Measurements from ENCODE around the gene KCNH4. TPM values are rescaled to one million over a fixed set of nuclear protein-coding genes. Genes with fewer than 3 reads are reported as not detected.

KCNH4 gene
- total RNA-seq, 1 experiment from 2014 or later: 0.28 TPM

GRCh38 chr17:42118545-42118944 is 62.4 kb downstream of the KCNH4 start:
- H3K9me3 ChIP-seq (ENCODE audit: low read depth, low read length, poor library complexity, severe bottlenecking): no peaks in the 10 kb centered on the region
- H3K27me3 ChIP-seq (replicated peaks; ENCODE audit: insufficient read depth, low read depth, low read length, poor library complexity): no peaks in the 10 kb centered on the region
- no peak overlapping the region for H3K4me3 ChIP-seq (ENCODE audit: low read depth, low read length, poor library complexity, severe bottlenecking)
- TF ChIP-seq, protein P1, sequence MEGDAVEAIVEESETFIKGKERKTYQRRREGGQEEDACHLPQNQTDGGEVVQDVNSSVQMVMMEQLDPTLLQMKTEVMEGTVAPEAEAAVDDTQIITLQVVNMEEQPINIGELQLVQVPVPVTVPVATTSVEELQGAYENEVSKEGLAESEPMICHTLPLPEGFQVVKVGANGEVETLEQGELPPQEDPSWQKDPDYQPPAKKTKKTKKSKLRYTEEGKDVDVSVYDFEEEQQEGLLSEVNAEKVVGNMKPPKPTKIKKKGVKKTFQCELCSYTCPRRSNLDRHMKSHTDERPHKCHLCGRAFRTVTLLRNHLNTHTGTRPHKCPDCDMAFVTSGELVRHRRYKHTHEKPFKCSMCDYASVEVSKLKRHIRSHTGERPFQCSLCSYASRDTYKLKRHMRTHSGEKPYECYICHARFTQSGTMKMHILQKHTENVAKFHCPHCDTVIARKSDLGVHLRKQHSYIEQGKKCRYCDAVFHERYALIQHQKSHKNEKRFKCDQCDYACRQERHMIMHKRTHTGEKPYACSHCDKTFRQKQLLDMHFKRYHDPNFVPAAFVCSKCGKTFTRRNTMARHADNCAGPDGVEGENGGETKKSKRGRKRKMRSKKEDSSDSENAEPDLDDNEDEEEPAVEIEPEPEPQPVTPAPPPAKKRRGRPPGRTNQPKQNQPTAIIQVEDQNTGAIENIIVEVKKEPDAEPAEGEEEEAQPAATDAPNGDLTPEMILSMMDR (conservative IDR thresholded peaks at IDR 0.05; ENCODE audit: low read depth, low read length): peak; percentile 35
- no peak for TF ChIP-seq EZH2 (IDR thresholded peaks at IDR 0.05; ENCODE audit: borderline replicate concordance, low read depth, low read length, poor library complexity, severe bottlenecking)
- ChIA-PET POLR2A (ENCODE audit: low non-redundant PET) (no interaction called here), CTCF (no interaction called here)
- intact Hi-C loops (cut with micrococcal nuclease; ENCODE audit: unreplicated experiment): loop anchor here (5.0 kb wide), 1 partner anchor 151 kb away; the partner anchor contains the start of gene CNP
- DNase-seq (ENCODE audit: low spot score): peak; percentile 15
- no peaks in the 10 kb centered on the region for H3K4me1 ChIP-seq (ENCODE audit: insufficient read depth, low read length, poor library complexity, severe bottlenecking)
- BruUV-seq (replicated peaks): no TSS peak
- H3K27ac ChIP-seq (ENCODE audit: low read depth, low read length, poor library complexity, severe bottlenecking): no peak overlapping the region
- H3K36me3 ChIP-seq (ENCODE audit: insufficient read depth, low read length, poor library complexity, severe bottlenecking): peaks cover 12% of the 10 kb centered on the region

DNA sequence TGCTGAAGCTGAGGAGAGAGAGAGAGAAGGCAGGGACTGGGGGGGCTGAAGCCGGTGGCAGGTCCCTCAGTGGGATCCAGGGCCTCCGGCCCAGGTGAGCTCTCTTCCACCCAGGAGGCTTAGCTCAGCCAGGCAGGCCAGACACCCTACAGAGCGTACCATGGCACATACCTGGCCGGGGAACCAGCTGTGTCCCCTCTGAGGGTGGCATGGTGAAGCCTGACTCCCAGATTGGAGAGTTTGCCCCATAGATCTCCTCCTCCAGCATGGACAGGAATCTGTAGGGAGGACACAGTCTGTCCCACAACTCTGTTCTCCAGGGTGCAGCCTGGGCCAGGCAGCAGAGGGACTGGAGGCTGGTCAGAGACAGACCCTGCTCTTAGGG is 62.8 kb downstream of the KCNH4 start:
- TF ChIP-seq, protein P1 (conservative IDR thresholded peaks at IDR 0.05; ENCODE audit: low read depth, low read length): no peak
- no peak for TF ChIP-seq EZH2 (IDR thresholded peaks at IDR 0.05; ENCODE audit: borderline replicate concordance, low read depth, low read length, poor library complexity, severe bottlenecking)
- DNase-seq (ENCODE audit: low spot score): no peak
- no TSS peak for BruUV-seq (replicated peaks)
- intact Hi-C loops (cut with micrococcal nuclease; ENCODE audit: unreplicated experiment): loop anchor here (5.0 kb wide), 1 partner anchor 151 kb away; the partner anchor contains the start of gene CNP
- H3K9me3 ChIP-seq (ENCODE audit: low read depth, low read length, poor library complexity, severe bottlenecking): no peaks in the 10 kb centered on the region
- H3K4me3 ChIP-seq (ENCODE audit: low read depth, low read length, poor library complexity, severe bottlenecking): no peak overlapping the region
- H3K27ac ChIP-seq (ENCODE audit: low read depth, low read length, poor library complexity, severe bottlenecking): no peak overlapping the region
- H3K4me1 ChIP-seq (ENCODE audit: insufficient read depth, low read length, poor library complexity, severe bottlenecking): no peaks in the 10 kb centered on the region
- no peaks in the 10 kb centered on the region for H3K27me3 ChIP-seq (replicated peaks; ENCODE audit: insufficient read depth, low read depth, low read length, poor library complexity)
- ChIA-PET POLR2A (ENCODE audit: low non-redundant PET) (no interaction called here), CTCF (no interaction called here)
- H3K36me3 ChIP-seq (ENCODE audit: insufficient read depth, low read length, poor library complexity, severe bottlenecking): peaks cover 12% of the 10 kb centered on the region

GRCh38 chr17:42117397-42118125 is 63.4 kb downstream of the KCNH4 start:
- ChIA-PET POLR2A (ENCODE audit: low non-redundant PET) (no interaction called here), CTCF (no interaction called here)
- H3K27me3 ChIP-seq (replicated peaks; ENCODE audit: insufficient read depth, low read depth, low read length, poor library complexity): no peaks in the 10 kb centered on the region
- DNase-seq (ENCODE audit: low spot score): no peak
- peaks cover 12% of the 10 kb centered on the region for H3K36me3 ChIP-seq (ENCODE audit: insufficient read depth, low read length, poor library complexity, severe bottlenecking)
- no peak for TF ChIP-seq EZH2 (IDR thresholded peaks at IDR 0.05; ENCODE audit: borderline replicate concordance, low read depth, low read length, poor library complexity, severe bottlenecking)
- TF ChIP-seq, protein P1 (conservative IDR thresholded peaks at IDR 0.05; ENCODE audit: low read depth, low read length): no peak
- no TSS peak for BruUV-seq (replicated peaks)
- H3K9me3 ChIP-seq (ENCODE audit: low read depth, low read length, poor library complexity, severe bottlenecking): no peaks in the 10 kb centered on the region
- no peaks in the 10 kb centered on the region for H3K4me1 ChIP-seq (ENCODE audit: insufficient read depth, low read length, poor library complexity, severe bottlenecking)
- H3K4me3 ChIP-seq (ENCODE audit: low read depth, low read length, poor library complexity, severe bottlenecking): no peak overlapping the region
- intact Hi-C loops (cut with micrococcal nuclease; ENCODE audit: unreplicated experiment): loop anchor here (2.0 to 5.0 kb wide), 2 partner anchors 93 to 150 kb away; partner anchors contain the start of gene CNP
- no peak overlapping the region for H3K27ac ChIP-seq (ENCODE audit: low read depth, low read length, poor library complexity, severe bottlenecking)
